ENCODE results near the gene MAST2. TPM values are rescaled to one million over a fixed set of nuclear protein-coding genes. Genes with fewer than 3 reads are reported as not detected.
A peak's percentile ranks its signal among the peaks of the same experiment; 100 is the strongest.
"Not testable (repeated sequence)": the region's sequence is repeated elsewhere in the genome, so short reads cannot be mapped to it uniquely, and the experiment has no call there.

Gene MAST2
- total and polyA plus RNA-seq, 11 donors, result 56.8 to 123 (median 79.7) TPM

DNA sequence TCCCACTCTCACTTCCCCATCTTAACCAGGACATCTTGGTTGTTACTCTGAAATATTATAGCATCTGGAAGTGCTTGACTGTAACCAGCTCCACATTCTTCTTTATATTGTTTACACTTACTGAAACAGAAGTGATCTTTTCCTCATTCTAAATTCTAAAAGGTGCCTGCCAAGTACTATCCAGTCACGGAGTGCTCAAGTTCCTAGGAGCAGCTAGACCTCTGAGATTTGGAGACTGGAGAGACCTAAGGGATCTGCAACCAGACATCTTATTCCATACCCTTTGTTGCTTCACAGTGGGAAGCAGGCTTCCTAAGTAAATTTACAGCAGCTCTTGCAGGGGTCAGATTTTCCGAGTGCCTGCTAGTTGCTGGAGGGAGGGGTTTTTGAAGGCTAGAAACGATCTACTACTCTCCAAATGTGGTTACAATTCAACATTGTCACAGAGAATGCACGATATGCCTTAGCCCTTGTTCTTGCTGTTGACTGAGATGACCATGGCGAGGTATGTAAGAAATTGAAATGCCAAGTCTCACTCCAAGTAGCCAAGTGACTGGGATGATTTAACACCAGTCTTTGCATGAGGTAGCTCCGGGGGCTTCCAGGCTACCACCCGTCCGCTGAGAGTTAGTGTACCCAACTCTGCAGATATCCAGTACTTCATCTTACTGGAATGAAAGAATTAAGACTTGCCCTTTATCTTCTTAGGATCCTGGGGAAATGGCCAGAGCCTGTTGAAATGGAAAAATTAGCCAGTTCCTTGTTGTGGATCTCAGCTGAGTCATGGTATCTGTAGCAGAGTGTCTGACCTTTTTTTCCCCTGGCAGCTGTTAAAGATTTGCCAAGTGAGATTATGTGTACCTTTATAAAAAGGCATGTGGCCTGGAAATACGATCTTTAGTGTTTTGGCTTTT is 150.8 kb downstream of the MAST2 start:
- intact Hi-C loops (cut with DNase I), result no loop called here
- TF ChIP-seq CTCF (IDR thresholded peaks at IDR 0.05) (no peak), POLR2A (IDR thresholded peaks at IDR 0.05) (no peak)
- WGBS, 4 donors, result 47 to 56% (median 53%) methylated on average over 9 of the region's 9 CpGs
- H3K4me1 ChIP-seq, result peaks cover 0 to 33% (median 13%) of the 10 kb centered on the region in 12 donors
- H3K4me3 ChIP-seq, result no peak overlapping the region
- peaks cover 0 to 8% (median 0%) of the 10 kb centered on the region in 9 donors for H3K36me3 ChIP-seq
- H3K27me3 ChIP-seq, result no peaks in the 10 kb centered on the region
- no peaks in the 10 kb centered on the region for H3K9me3 ChIP-seq
- ATAC-seq, result peak; percentile 53 to 81 (median 65)
- H3K27ac ChIP-seq, result peak overlapping the region in 11 of 12 donors; percentile 5 to 80 (median 59)
- DNase-seq, result no peak

DNA sequence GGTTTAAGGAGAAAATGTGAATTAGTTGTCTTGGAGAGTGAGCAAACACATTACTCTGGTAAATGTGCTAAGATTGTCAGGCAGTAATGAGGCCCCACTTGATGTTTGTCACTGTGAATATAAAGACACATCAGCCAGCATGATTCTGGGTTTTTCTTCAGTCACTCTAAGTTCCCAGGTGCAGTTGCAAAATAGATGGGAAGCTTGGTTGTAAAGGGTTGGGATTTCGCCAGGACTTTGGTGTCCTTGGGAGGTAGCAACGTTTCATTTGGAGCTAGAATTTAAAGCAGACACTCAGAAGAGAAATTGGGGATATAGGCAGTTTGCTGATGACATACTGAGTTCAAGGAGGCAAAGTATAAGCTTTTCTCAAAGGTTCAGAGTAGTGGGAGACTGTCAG is 154.3 kb downstream of the MAST2 start:
- H3K27ac ChIP-seq, result no peak overlapping the region
- H3K4me3 ChIP-seq, result no peak overlapping the region
- no peak for ATAC-seq
- intact Hi-C loops (cut with DNase I), result no loop called here
- H3K27me3 ChIP-seq, result no peaks in the 10 kb centered on the region
- H3K4me1 ChIP-seq, result peaks cover 0 to 38% (median 13%) of the 10 kb centered on the region in 12 donors
- peaks cover 0 to 26% (median 14%) of the 10 kb centered on the region in 9 donors for H3K36me3 ChIP-seq
- H3K9me3 ChIP-seq, result peaks cover 0 to 3% (median 0%) of the 10 kb centered on the region in 12 donors
- 57 to 69% (median 61%) methylated on average over 2 of the region's 2 CpGs for WGBS, 4 donors
- no peak for DNase-seq
- no peak for TF ChIP-seq CTCF (IDR thresholded peaks at IDR 0.05)
- TF ChIP-seq POLR2A (IDR thresholded peaks at IDR 0.05), result no peak

GRCh38 chr1:45958317-45958716 is 154.9 kb downstream of the MAST2 start:
- intact Hi-C loops (cut with DNase I), result no loop called here
- Histone ChIP-seq H3K4me3 (no peak overlapping the region), H3K36me3 (peaks cover 0 to 26% (median 14%) of the 10 kb centered on the region in 9 donors), H3K27me3 (no peaks in the 10 kb centered on the region), H3K27ac (no peak overlapping the region), H3K4me1 (peaks cover 0 to 37% (median 12%) of the 10 kb centered on the region in 12 donors), H3K9me3 (peaks cover 0 to 4% (median 0%) of the 10 kb centered on the region in 12 donors)
- ATAC-seq (no peak), DNase-seq (no peak)
- no peak for TF ChIP-seq POLR2A (IDR thresholded peaks at IDR 0.05)
- no peak for TF ChIP-seq CTCF (IDR thresholded peaks at IDR 0.05)

DNA sequence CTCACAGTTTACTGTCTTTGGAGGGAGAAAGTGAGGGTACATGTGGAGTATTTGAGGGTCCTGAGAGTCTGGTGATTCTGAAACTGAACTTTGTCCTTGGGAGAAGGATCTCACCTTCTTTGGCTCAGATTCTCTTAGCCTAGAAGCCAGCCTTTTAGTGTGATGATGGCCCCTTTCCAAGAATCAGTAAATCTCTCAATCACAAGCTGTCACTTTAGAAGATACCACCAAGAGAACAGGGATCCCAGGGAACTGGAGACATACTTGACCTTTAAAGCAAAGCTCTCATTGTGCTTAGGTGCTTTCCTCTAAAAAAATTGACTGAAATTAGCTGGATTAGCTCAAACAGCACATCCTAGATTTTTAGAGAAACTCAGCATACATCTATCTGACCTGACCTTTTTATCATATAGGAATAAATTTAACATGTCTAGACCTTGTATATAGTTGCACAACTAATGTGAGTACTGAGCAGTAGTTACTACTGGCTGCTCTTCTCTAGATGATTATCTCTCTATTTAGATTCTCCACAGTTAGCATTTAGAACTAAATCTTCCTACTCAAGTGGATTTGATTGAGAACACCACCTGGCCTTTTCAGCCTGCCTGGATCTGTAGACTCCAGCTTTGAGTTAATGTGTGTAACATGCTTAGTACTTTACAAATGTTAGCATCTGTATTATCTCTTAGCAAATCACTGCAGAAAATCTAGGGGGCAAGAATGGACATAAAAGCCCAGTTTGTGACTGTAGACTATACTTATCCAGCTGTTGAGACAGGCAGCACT is 157.7 kb downstream of the MAST2 start:
- peak in 1 of 4 donors; percentile 23 for ATAC-seq
- no peak for DNase-seq
- Histone ChIP-seq H3K27me3 (no peaks in the 10 kb centered on the region), H3K9me3 (peaks cover 0 to 4% (median 0%) of the 10 kb centered on the region in 12 donors), H3K4me3 (no peak overlapping the region), H3K4me1 (peaks cover 0 to 24% (median 0%) of the 10 kb centered on the region in 12 donors), H3K36me3 (peaks cover 0 to 28% (median 14%) of the 10 kb centered on the region in 9 donors), H3K27ac (peak overlapping the region in 2 of 12 donors; percentile 2 to 42)
- TF ChIP-seq POLR2A (IDR thresholded peaks at IDR 0.05) (no peak), CTCF (IDR thresholded peaks at IDR 0.05) (no peak)
- intact Hi-C loops (cut with DNase I), result no loop called here

- H3K36me3 ChIP-seq, result peaks cover 0 to 28% (median 14%) of the 10 kb centered on the region in 9 donors
- peaks cover 0 to 20% (median 0%) of the 10 kb centered on the region in 12 donors for H3K4me1 ChIP-seq
- DNase-seq; H3K4me3 ChIP-seq; H3K9me3 ChIP-seq; intact Hi-C loops (cut with DNase I); H3K27ac ChIP-seq; ATAC-seq; H3K27me3 ChIP-seq: not testable (repeated sequence)
- WGBS, 4 donors, result 96 to 99% (median 97%) methylated on average over 4 of the region's 4 CpGs
These were observed 158.5 kb downstream of the MAST2 start for GRCh38 chr1:45961936-45962335.

Data from heart left ventricle (tissue), 16 donors.